ENCODE measurements around the gene EVA1A.

The EVA1A gene

GRCh38 chr2:75447176-75447575 is 113.6 kb downstream of the EVA1A start:
- no peak for DNase-seq (ENCODE audit: low spot score)
